ENCODE results near the gene RYR2. TPM values are rescaled to one million over a fixed set of nuclear protein-coding genes. Genes with fewer than 3 reads are reported as not detected.

Gene RYR2
- total RNA-seq, 1 donor from 2014 or later, result not detected

DNA sequence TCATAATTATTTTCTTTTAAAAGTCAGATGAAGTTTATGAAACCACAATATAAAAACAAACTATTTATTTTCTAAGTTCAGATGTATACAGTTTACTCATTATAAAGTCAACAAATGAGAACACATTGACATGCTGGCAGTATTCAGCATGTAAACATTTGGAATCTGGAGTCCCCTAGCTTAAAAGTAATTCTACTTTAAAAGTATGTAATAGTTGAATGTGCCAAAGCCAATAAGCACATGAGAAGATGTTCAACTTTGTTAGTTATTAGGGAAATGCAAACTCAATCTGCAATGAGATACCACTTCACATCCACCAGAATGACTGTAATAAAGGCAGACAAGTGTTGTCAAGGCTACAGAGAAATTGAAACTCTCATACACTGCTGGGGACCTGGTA, 96.6 kb downstream of the RYR2 start:
- Histone ChIP-seq H3K4me3 (ENCODE audit: low read depth, low read length) (no peak overlapping the region), H3K27me3 (ENCODE audit: control insufficient read depth, insufficient read depth, low read length) (no peaks in the 10 kb centered on the region), H3K36me3 (ENCODE audit: control insufficient read depth, insufficient read depth, low read length) (no peaks in the 10 kb centered on the region)
- TF ChIP-seq, protein P1, sequence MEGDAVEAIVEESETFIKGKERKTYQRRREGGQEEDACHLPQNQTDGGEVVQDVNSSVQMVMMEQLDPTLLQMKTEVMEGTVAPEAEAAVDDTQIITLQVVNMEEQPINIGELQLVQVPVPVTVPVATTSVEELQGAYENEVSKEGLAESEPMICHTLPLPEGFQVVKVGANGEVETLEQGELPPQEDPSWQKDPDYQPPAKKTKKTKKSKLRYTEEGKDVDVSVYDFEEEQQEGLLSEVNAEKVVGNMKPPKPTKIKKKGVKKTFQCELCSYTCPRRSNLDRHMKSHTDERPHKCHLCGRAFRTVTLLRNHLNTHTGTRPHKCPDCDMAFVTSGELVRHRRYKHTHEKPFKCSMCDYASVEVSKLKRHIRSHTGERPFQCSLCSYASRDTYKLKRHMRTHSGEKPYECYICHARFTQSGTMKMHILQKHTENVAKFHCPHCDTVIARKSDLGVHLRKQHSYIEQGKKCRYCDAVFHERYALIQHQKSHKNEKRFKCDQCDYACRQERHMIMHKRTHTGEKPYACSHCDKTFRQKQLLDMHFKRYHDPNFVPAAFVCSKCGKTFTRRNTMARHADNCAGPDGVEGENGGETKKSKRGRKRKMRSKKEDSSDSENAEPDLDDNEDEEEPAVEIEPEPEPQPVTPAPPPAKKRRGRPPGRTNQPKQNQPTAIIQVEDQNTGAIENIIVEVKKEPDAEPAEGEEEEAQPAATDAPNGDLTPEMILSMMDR (IDR thresholded peaks at IDR 0.05; ENCODE audit: insufficient read depth, low read length, poor library complexity, severe bottlenecking), result no peak
- DNase-seq (ENCODE audit: low read depth), result no peak

DNA sequence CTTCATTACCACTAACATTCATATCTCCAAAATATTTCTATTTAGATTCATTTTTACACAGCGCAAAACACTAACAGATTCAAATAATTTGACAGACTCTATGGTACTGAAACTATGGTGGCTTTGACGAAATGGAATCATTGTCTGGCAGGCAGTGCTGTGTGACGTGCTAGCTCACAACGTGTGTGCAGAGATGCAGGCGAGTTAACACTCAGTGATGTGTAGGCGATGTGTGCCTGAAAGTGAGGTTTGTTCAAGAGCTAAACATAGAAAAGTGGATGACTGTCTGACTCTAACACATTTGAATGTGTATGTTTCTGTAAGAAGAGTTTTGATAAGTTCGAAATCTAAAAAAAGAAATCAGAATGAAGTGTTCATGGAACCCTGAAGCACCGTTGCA, 97.7 kb downstream of the RYR2 start:
- TF ChIP-seq, protein P1 (IDR thresholded peaks at IDR 0.05; ENCODE audit: insufficient read depth, low read length, poor library complexity, severe bottlenecking), result no peak
- H3K4me3 ChIP-seq (ENCODE audit: low read depth, low read length), result no peak overlapping the region
- DNase-seq (ENCODE audit: low read depth), result no peak
- no peaks in the 10 kb centered on the region for H3K36me3 ChIP-seq (ENCODE audit: control insufficient read depth, insufficient read depth, low read length)
- no peaks in the 10 kb centered on the region for H3K27me3 ChIP-seq (ENCODE audit: control insufficient read depth, insufficient read depth, low read length)

DNA sequence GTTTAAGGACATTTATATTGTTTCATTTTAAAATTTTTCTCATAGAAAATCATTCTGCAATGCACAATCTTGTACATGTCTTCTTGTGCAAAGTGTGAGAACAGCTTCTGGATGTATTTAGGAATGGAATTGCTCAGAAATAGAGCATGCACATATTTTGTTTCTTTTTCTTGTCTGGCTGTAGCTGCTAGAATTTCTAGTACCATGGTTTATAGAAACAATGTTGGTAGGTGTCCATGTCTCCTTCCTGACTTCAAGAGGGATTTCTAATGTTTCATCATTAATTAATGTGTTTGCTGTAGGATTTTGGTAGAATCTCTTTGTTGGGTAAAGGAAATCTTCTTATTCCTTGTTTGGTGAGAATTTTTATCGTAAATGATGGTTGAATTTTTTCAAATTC, 99.0 kb downstream of the RYR2 start:
- no peak overlapping the region for H3K4me3 ChIP-seq (ENCODE audit: low read depth, low read length)
- TF ChIP-seq, protein P1 (IDR thresholded peaks at IDR 0.05; ENCODE audit: insufficient read depth, low read length, poor library complexity, severe bottlenecking), result no peak
- DNase-seq (ENCODE audit: low read depth), result no peak
- no peaks in the 10 kb centered on the region for H3K36me3 ChIP-seq (ENCODE audit: control insufficient read depth, insufficient read depth, low read length)
- H3K27me3 ChIP-seq (ENCODE audit: control insufficient read depth, insufficient read depth, low read length), result no peaks in the 10 kb centered on the region

DNA sequence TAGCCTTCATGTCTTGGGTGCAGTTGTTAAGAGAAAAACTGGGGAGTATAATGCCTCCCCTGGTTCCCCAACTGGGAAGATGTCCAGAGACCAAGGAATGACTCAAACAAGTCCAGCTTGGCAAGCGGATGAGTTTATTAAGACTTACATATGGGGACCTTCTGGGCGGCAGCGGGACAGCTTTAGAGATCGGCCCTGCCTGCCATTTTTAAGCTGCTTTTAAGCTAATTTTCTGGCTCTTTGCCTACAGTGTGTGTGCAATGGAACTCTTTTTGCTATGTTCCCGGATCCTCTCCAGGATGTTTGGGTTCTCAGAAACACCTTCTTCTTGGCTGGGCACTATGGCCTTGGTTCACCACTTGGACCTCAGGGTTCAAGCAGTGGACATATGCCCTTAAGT, 99.5 kb downstream of the RYR2 start:
- Histone ChIP-seq H3K27me3 (ENCODE audit: control insufficient read depth, insufficient read depth, low read length) (no peaks in the 10 kb centered on the region), H3K36me3 (ENCODE audit: control insufficient read depth, insufficient read depth, low read length) (no peaks in the 10 kb centered on the region), H3K4me3 (ENCODE audit: low read depth, low read length) (no peak overlapping the region)
- no peak for DNase-seq (ENCODE audit: low read depth)
- TF ChIP-seq, protein P1 (IDR thresholded peaks at IDR 0.05; ENCODE audit: insufficient read depth, low read length, poor library complexity, severe bottlenecking), result no peak

DNA sequence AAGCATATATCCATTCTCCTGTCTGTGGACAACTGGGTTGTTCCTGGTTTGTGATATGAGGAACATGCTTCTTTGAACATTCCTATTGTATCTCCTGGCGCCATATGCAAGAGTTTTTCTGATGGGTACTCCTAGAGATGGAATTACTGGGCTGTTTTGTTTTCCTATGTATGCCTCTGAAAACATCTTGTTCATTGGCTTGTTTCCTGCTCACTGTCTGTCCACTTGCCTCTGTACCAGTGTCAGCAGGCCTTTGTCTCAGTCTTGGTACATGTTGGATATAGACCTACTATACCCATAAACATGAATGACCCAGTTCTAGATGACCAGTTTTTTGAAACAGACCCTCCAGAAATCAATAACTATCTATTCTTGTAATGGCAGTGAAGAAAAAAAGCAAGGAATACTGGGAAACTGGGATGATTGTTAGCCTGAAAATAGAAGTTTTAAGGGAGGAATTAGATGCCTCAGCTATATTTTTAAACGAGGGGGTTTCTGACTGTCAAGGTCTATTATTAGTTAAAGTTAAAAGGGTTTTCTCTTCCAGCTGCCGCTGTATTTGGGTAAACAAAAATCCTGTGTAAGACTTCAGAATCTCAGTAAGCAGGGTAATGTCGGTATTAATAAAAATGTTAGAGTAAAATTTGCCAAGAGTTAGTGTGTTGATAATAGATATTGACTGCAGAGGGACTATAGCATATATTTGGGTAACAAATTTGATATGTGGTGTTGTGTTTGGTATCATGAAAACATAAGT, 103.6 kb downstream of the RYR2 start:
- H3K36me3 ChIP-seq (ENCODE audit: control insufficient read depth, insufficient read depth, low read length), result no peaks in the 10 kb centered on the region
- no peak overlapping the region for H3K4me3 ChIP-seq (ENCODE audit: low read depth, low read length)
- no peaks in the 10 kb centered on the region for H3K27me3 ChIP-seq (ENCODE audit: control insufficient read depth, insufficient read depth, low read length)
- DNase-seq (ENCODE audit: low read depth), result no peak
- TF ChIP-seq, protein P1 (IDR thresholded peaks at IDR 0.05; ENCODE audit: insufficient read depth, low read length, poor library complexity, severe bottlenecking), result no peak

DNA sequence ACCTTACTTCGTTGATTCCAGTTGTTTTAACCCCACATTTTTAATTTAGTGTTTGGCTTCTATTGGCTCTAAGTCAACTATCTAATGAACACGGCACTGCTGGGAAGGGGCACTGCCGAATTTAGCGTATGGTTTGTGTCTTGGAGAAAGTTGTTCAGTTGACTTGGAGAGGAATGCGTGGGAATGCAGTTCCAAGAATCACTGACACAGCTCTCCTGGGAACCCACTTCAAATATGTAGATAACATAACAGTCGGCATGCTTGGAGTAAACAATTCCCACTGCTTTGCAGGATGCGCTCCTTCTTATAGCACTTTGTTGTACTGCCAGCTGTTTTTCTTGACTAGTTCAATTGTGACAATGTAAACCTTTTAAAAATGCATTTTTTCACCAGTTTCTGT, 104.3 kb downstream of the RYR2 start:
- DNase-seq (ENCODE audit: low read depth), result no peak
- H3K27me3 ChIP-seq (ENCODE audit: control insufficient read depth, insufficient read depth, low read length), result no peaks in the 10 kb centered on the region
- H3K4me3 ChIP-seq (ENCODE audit: low read depth, low read length), result no peak overlapping the region
- TF ChIP-seq, protein P1 (IDR thresholded peaks at IDR 0.05; ENCODE audit: insufficient read depth, low read length, poor library complexity, severe bottlenecking), result no peak
- H3K36me3 ChIP-seq (ENCODE audit: control insufficient read depth, insufficient read depth, low read length), result no peaks in the 10 kb centered on the region
